ENCODE measurements around the gene TAF4.

- TF ChIP-seq CTCF (IDR thresholded peaks at IDR 0.05) (no peak), POLR2A (IDR thresholded peaks at IDR 0.05) (no peak)
These were observed 20.0 kb downstream of the TAF4 start for GRCh38 chr20:62045529-62046285.
